Measurements from ENCODE around the gene SAP30BP. TPM values are rescaled to one million over a fixed set of nuclear protein-coding genes. Genes with fewer than 3 reads are reported as not detected.

Gene SAP30BP
- total RNA-seq, 4 donors from 2014 or later, result 67.0 to 104 (median 86.3) TPM

DNA sequence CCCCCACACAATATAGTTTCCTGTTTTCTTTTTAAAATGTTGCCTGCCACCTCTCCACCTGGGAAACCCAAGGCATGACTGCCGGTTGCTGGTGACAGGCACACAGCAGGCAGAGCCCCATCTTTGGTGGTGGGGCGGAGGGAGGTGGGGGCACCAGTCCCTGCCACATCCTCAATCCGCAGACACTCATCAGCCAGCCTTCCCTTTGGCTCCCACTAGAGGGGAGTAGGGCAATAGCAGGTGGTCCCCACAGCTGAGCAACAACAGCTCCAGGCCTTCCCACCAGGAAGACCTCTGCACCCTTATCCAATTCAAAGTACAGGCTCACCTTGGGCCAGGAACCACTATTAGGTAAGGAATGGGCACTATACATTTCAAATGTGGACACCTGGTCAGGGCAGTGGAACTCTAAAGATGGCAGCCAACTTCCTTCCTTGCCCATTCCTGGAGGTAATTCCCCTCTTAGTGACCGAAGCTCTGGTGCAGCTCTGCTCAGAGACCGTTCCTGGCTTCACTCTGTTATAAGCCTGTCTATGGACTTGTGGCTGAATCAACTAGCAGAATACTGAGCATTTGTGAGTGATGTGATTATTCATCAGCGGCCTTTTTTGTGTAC lies 14.1 kb upstream of the SAP30BP start:
- peaks cover 67% of the 10 kb centered on the region for H3K36me3 ChIP-seq
- H3K9me3 ChIP-seq, result no peaks in the 10 kb centered on the region
- H3K27ac ChIP-seq, result no peak overlapping the region
- TF ChIP-seq POLR2AphosphoS5 (IDR thresholded peaks at IDR 0.05), result no peak
- TF ChIP-seq EP300 (IDR thresholded peaks at IDR 0.05), result no peak
- peak in 1 of 2 donors; percentile 60 for TF ChIP-seq CTCF (IDR thresholded peaks at IDR 0.05)
- no peak for TF ChIP-seq POLR2A (IDR thresholded peaks at IDR 0.05)
- no peaks in the 10 kb centered on the region for H3K4me1 ChIP-seq
- H3K27me3 ChIP-seq, result no peaks in the 10 kb centered on the region
- 77% methylated on average over 6 of the region's 6 CpGs for WGBS
- no peak for DNase-seq (ENCODE audit: low spot score in 2 of 2)
- no peak overlapping the region for H3K4me3 ChIP-seq

DNA sequence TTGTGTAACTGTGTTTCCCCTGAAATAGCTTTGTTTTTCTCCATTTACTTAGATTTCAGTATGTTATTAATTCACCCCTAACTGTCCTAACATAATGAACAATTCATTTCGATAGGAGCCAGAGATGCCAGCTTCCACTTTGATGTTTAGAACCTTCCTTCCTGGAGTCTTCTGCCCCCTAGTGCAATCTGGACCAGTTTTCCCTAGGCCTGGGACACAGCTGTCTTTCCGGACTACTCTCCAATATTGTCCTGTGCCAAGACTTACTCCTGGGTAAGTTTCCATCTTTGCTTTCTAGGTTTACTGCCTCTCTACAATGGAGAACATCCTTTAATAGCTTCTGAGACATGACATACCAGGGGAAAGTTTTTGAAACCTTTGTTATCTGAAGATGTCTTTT lies 13.0 kb upstream of the SAP30BP start:
- Histone ChIP-seq H3K4me3 (no peak overlapping the region), H3K36me3 (peaks cover 63% of the 10 kb centered on the region), H3K4me1 (no peaks in the 10 kb centered on the region), H3K27ac (no peak overlapping the region), H3K27me3 (no peaks in the 10 kb centered on the region), H3K9me3 (no peaks in the 10 kb centered on the region)
- TF ChIP-seq POLR2A (IDR thresholded peaks at IDR 0.05) (no peak), POLR2AphosphoS5 (IDR thresholded peaks at IDR 0.05) (no peak), CTCF (IDR thresholded peaks at IDR 0.05) (no peak), EP300 (IDR thresholded peaks at IDR 0.05) (no peak)
- DNase-seq (ENCODE audit: low spot score in 2 of 2), result no peak
- WGBS, result 31% methylated on average over 2 of the region's 2 CpGs

GRCh38 chr17:75658237-75658636 lies 8.9 kb upstream of the SAP30BP start:
- TF ChIP-seq EP300 (IDR thresholded peaks at IDR 0.05), result no peak
- TF ChIP-seq CTCF (IDR thresholded peaks at IDR 0.05), result no peak
- no peak for TF ChIP-seq POLR2A (IDR thresholded peaks at IDR 0.05)
- no peak for TF ChIP-seq POLR2AphosphoS5 (IDR thresholded peaks at IDR 0.05)
- DNase-seq (ENCODE audit: low spot score in 2 of 2), result no peak
- Histone ChIP-seq H3K9me3 (no peaks in the 10 kb centered on the region), H3K36me3 (peaks cover 64% of the 10 kb centered on the region), H3K27me3 (no peaks in the 10 kb centered on the region), H3K4me1 (no peaks in the 10 kb centered on the region), H3K4me3 (no peak overlapping the region), H3K27ac (no peak overlapping the region)
- 79% methylated on average over 5 of the region's 5 CpGs for WGBS

DNA sequence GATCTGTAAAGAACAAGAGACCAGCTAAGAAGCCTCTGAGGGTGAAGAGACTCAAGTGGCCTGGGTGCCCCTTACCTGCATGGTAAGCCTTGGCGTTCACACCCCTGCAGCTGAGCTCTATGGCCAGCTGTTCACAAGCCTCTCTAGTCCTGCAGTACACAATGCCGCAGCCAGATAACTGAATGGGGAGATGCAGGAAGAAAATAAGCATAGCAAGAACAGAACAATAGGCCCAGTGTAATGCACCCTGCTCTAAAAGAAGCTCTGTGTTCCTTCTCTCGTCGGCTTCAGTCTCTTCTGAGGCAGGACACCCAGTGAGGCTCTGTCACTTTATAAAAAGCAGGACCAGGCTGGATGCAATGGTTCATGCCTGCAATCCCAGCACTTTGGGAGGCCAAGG lies 5.6 kb upstream of the SAP30BP start:
- Histone ChIP-seq H3K27ac (no peak overlapping the region), H3K36me3 (peaks cover 51% of the 10 kb centered on the region), H3K4me3 (no peak overlapping the region), H3K9me3 (no peaks in the 10 kb centered on the region), H3K4me1 (peaks cover 10% of the 10 kb centered on the region), H3K27me3 (no peaks in the 10 kb centered on the region)
- WGBS, result 79% methylated on average over 4 of the region's 4 CpGs
- no peak for DNase-seq (ENCODE audit: low spot score in 2 of 2)
- TF ChIP-seq CTCF (IDR thresholded peaks at IDR 0.05) (no peak), POLR2A (IDR thresholded peaks at IDR 0.05) (no peak), EP300 (IDR thresholded peaks at IDR 0.05) (no peak), POLR2AphosphoS5 (IDR thresholded peaks at IDR 0.05) (no peak)

DNA sequence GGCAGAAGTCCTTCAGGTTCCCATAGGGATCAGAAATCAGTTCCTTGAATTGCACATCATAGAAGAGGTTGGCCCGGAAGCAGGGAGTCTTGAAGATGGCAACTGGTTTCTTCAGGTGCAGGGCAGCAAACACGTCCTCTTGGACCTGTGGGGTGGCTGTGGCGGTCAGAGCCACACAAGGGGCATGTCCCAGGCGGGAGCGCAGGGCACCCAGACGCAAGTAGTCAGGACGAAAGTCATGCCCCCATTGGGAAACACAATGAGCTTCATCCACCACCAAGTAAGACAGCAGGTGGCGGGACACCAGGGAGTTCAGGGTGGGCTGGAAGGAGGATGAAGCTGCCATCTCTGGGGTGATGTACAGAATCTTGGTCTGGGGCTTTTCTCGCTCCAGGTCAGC lies 4.6 kb upstream of the SAP30BP start:
- DNase-seq (ENCODE audit: low spot score in 2 of 2), result no peak
- Histone ChIP-seq H3K27me3 (no peaks in the 10 kb centered on the region), H3K36me3 (peaks cover 51% of the 10 kb centered on the region), H3K27ac (no peak overlapping the region), H3K9me3 (no peaks in the 10 kb centered on the region), H3K4me3 (no peak overlapping the region), H3K4me1 (peaks cover 12% of the 10 kb centered on the region)
- TF ChIP-seq POLR2A (IDR thresholded peaks at IDR 0.05) (no peak), CTCF (IDR thresholded peaks at IDR 0.05) (no peak), POLR2AphosphoS5 (IDR thresholded peaks at IDR 0.05) (no peak)
- 96% methylated on average over 9 of the region's 9 CpGs for WGBS

Measured in suprapubic skin (tissue), 4 donors.